ENCODE data around the gene BMAL2. TPM values are rescaled to one million over a fixed set of nuclear protein-coding genes. Genes with fewer than 3 reads are reported as not detected.

The BMAL2 gene
- total RNA-seq, 4 donors from 2014 or later = 19.3 to 80.7 (median 39.1) TPM

GRCh38 chr12:27290501-27291168, 42.0 kb upstream of the BMAL2 start:
- no peak overlapping the region for H3K27ac ChIP-seq
- H3K4me3 ChIP-seq = no peak overlapping the region
- no peaks in the 10 kb centered on the region for H3K9me3 ChIP-seq
- whole genome bisulfite sequencing, 2 donors = 61 to 68% methylated on average over 4 of the region's 4 CpGs
- peaks cover 0 to 55% (median 26%) of the 10 kb centered on the region in 3 donors for H3K4me1 ChIP-seq
- H3K36me3 ChIP-seq = no peaks in the 10 kb centered on the region
- no peak for DNase-seq
- TF ChIP-seq POLR2A (IDR thresholded peaks at IDR 0.05) (no peak), CTCF (IDR thresholded peaks at IDR 0.05) (no peak)
- intact Hi-C loops (cut with DNase I) = no loop called here
- H3K27me3 ChIP-seq = no peaks in the 10 kb centered on the region

DNA sequence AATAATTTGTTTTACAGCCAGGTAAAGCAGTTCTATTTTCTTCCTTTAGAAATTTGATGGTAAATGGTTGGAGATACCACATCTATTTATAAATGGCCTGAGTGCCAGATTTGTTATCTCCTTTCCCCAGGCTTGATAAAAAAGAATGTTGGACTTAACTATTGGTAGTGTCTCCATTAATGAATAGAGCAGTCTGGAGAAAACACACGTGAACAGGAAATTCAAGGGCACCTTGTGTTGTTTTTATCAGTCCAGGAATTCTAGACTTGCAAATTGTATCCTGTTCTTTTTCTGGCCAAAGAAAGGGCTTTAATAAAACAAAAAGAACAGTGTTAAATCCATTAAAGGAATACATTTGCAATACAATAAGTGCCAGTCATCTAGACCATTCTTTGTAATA, 40.8 kb upstream of the BMAL2 start:
- WGBS, 2 donors = 29 to 50% methylated on average over 1 of the region's 1 CpG
- TF ChIP-seq POLR2A (IDR thresholded peaks at IDR 0.05) (no peak), CTCF (IDR thresholded peaks at IDR 0.05) (no peak)
- H3K4me1 ChIP-seq = peaks cover 0 to 58% (median 26%) of the 10 kb centered on the region in 3 donors
- no peaks in the 10 kb centered on the region for H3K36me3 ChIP-seq
- intact Hi-C loops (cut with DNase I) = no loop called here
- H3K4me3 ChIP-seq = no peak overlapping the region
- H3K27ac ChIP-seq = peak overlapping the region in 2 of 4 donors; percentile 11 to 22
- DNase-seq = no peak
- H3K9me3 ChIP-seq = no peaks in the 10 kb centered on the region
- no peaks in the 10 kb centered on the region for H3K27me3 ChIP-seq

DNA sequence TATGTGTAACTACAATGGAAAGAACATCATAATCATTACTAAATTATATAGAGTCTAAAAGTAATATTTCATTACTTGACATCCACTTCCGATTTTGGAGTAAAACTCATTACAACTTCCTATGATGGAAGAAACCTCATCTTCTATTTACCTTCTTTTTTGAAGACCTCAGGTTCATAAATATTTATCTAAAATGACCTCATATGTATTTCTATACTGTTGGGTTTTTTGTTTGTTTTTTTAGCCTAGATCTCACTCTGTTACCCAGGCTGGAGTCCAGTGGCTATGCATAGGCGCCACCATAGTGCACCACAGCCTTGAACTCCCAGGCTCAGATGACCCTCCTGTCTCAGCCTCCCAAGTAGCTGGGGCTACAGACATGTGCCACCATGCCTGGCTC, 39.9 kb upstream of the BMAL2 start:
- no peak overlapping the region for H3K27ac ChIP-seq
- 88% methylated on average over 2 of the region's 2 CpGs for WGBS, 2 donors
- intact Hi-C loops (cut with DNase I) = no loop called here

DNA sequence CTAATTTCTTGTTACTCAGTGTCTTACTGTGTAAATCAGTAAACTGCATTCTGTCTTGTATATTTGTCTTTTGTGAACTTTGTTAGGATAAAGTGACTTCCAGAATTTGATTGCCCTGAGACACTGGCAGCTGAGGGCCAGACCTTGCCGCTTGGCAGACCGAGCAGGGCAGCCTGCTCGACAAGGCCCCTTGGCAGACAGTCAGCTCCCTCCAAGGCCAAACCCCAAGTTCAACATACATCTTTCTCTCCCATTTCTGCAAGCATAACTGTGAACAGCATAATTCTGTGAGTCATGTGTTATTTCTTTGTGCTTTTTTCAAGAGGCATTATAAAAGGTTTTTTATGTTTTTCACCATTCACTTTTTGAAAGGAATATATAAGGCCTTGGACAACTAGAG, 39.2 kb upstream of the BMAL2 start:
- H3K9me3 ChIP-seq = no peaks in the 10 kb centered on the region
- peaks cover 0 to 9% (median 0%) of the 10 kb centered on the region in 3 donors for H3K36me3 ChIP-seq
- DNase-seq = no peak
- no peaks in the 10 kb centered on the region for H3K27me3 ChIP-seq
- intact Hi-C loops (cut with DNase I) = no loop called here
- H3K4me1 ChIP-seq = peaks cover 0 to 58% (median 26%) of the 10 kb centered on the region in 3 donors
- peak overlapping the region in 3 of 4 donors; percentile 18 to 45 (median 34) for H3K27ac ChIP-seq
- no peak overlapping the region for H3K4me3 ChIP-seq
- 37 to 38% methylated on average over 3 of the region's 3 CpGs for WGBS, 2 donors
- TF ChIP-seq CTCF (IDR thresholded peaks at IDR 0.05) = no peak
- no peak for TF ChIP-seq POLR2A (IDR thresholded peaks at IDR 0.05)

More for the DNA sequence above, 39.9 kb upstream of the BMAL2 start:
- no peak for DNase-seq
- Histone ChIP-seq H3K27me3 (no peaks in the 10 kb centered on the region), H3K4me1 (peaks cover 0 to 58% (median 26%) of the 10 kb centered on the region in 3 donors), H3K9me3 (no peaks in the 10 kb centered on the region), H3K36me3 (peaks cover 0 to 2% (median 0%) of the 10 kb centered on the region in 3 donors), H3K4me3 (no peak overlapping the region)
- TF ChIP-seq POLR2A (IDR thresholded peaks at IDR 0.05) = no peak
- no peak for TF ChIP-seq CTCF (IDR thresholded peaks at IDR 0.05)

DNA sequence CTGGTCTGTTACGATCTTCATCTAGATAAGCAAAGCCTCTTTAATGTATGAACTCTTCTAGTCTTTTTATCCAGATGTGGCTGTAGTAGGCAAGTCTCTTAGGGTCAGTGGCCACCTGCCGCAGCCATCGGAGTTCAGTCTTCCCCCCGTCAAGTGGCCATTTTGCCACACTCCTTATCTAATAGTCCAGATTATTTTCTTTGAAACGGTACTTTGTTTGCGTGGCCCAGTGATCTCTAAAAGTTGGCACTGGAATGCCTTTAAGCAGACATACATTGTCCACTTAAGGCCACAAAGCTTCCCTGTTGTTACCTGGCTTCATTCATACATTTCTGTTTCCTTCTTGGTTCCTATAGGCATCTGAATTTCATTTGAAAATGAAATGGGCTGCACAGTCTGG, 36.0 kb upstream of the BMAL2 start:
- TF ChIP-seq CTCF (IDR thresholded peaks at IDR 0.05) (no peak), POLR2A (IDR thresholded peaks at IDR 0.05) (no peak)
- no peaks in the 10 kb centered on the region for H3K27me3 ChIP-seq
- H3K27ac ChIP-seq = no peak overlapping the region
- WGBS, 2 donors = 82 to 86% methylated on average over 6 of the region's 6 CpGs
- no peak overlapping the region for H3K4me3 ChIP-seq
- H3K36me3 ChIP-seq = peaks cover 0 to 33% (median 0%) of the 10 kb centered on the region in 3 donors
- peaks cover 0 to 41% (median 16%) of the 10 kb centered on the region in 3 donors for H3K4me1 ChIP-seq
- DNase-seq = no peak
- H3K9me3 ChIP-seq = no peaks in the 10 kb centered on the region
- intact Hi-C loops (cut with DNase I) = no loop called here

Data from esophagus squamous epithelium (tissue), 5 donors.